ENCODE data around the gene TGFBRAP1. TPM values are rescaled to one million over a fixed set of nuclear protein-coding genes. Genes with fewer than 3 reads are reported as not detected.

TGFBRAP1 gene
- total RNA-seq, 1 donor from 2014 or later = 11.3 TPM

GRCh38 chr2:105242286-105242993 is 87.1 kb downstream of the TGFBRAP1 start:
- no peak for DNase-seq (ENCODE audit: low read depth)
- no peak overlapping the region for H3K4me3 ChIP-seq (ENCODE audit: low read depth, low read length)
- no peak for TF ChIP-seq CTCF (conservative IDR thresholded peaks at IDR 0.05; ENCODE audit: low read depth, low read length)

GRCh38 chr2:105241443-105241842 is 88.1 kb downstream of the TGFBRAP1 start, which contains the start of gene GPR45:
GPR45 (plus strand) TSS chr2:105241743; CDS start chr2:105241859, 116 bp downstream.
- TF ChIP-seq CTCF (conservative IDR thresholded peaks at IDR 0.05; ENCODE audit: low read depth, low read length) = no peak
- H3K4me3 ChIP-seq (ENCODE audit: low read depth, low read length) = no peak within 1 kb of the TSS

DNA sequence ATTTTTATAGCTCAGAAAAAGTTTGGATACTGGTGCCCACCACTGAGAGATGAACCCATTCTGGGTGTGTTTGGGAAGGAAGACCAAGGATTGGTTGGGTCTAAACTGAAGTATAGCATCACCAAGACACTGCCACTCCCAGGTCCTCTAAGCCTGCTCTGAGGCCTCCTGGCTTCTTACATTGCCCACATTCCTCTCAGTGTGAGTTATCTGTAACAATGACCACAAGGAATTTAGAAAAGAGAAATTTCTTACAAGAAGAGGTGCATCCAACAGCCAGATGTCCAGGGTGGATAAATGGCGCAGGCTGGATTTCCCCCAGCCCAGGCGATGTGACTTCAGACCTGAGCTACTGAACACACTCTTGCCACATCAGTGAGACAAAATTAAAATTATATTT is 89.6 kb downstream of the TGFBRAP1 start:
- DNase-seq (ENCODE audit: low read depth) = peak; percentile 89

More at GRCh38 chr2:105241443-105241842, 88.1 kb downstream of the TGFBRAP1 start, which contains the start of gene GPR45:
- no peak for DNase-seq (ENCODE audit: low read depth)

GRCh38 chr2:105238664-105239240 is 90.8 kb downstream of the TGFBRAP1 start:
- no peak for TF ChIP-seq CTCF (conservative IDR thresholded peaks at IDR 0.05; ENCODE audit: low read depth, low read length)
- peak; percentile 84 for DNase-seq (ENCODE audit: low read depth)
- peak overlapping the region; percentile 36 for H3K4me3 ChIP-seq (ENCODE audit: low read depth, low read length)

More for the DNA sequence above, 89.6 kb downstream of the TGFBRAP1 start:
- no peak overlapping the region for H3K4me3 ChIP-seq (ENCODE audit: low read depth, low read length)
- TF ChIP-seq CTCF (conservative IDR thresholded peaks at IDR 0.05; ENCODE audit: low read depth, low read length) = no peak

GRCh38 chr2:105237045-105237765 is 92.3 kb downstream of the TGFBRAP1 start:
- no peak for DNase-seq (ENCODE audit: low read depth)
- no peak for TF ChIP-seq CTCF (conservative IDR thresholded peaks at IDR 0.05; ENCODE audit: low read depth, low read length)
- no peak overlapping the region for H3K4me3 ChIP-seq (ENCODE audit: low read depth, low read length)

DNA sequence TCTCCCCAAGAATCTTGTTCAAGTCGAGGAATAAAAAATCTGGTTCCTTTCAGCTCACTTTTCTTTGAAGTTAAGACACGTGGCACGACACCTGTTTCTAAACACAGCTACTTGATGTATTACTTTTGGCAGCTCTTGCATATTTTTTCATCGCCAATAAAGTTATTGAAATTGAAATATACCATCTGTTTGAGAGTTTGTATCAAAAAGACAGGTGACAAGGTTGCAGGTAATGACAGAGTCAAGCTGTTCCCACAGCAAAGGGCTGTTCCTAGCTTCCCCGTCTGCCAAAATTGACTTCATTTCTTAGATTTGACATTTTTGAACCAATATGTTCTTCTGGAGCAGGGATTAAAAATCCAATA is 93.5 kb downstream of the TGFBRAP1 start:
- DNase-seq (ENCODE audit: low read depth) = no peak
- no peak overlapping the region for H3K4me3 ChIP-seq (ENCODE audit: low read depth, low read length)
- TF ChIP-seq CTCF (conservative IDR thresholded peaks at IDR 0.05; ENCODE audit: low read depth, low read length) = no peak
